Loucy (cell line): ENCODE measurements around the gene GREB1.

ENCODE experiments used
- CTCF ChIP-seq: fragments of 200-600 bp; sonication (generic); conservative IDR thresholded peaks from 2 replicates; pipeline ENCODE4 v1.5.1; 2014; ENCODE audit warnings: mild to moderate bottlenecking, antibody characterized with exemption, low read length
- EZH2phosphoT487 ChIP-seq: fragments of 200-600 bp; IDR thresholded peaks from 2 replicates; pipeline ENCODE4 v1.6.1; 2018; ENCODE audit warnings: antibody characterized with exemption, mild to moderate bottlenecking, moderate library complexity, borderline replicate concordance

DNA sequence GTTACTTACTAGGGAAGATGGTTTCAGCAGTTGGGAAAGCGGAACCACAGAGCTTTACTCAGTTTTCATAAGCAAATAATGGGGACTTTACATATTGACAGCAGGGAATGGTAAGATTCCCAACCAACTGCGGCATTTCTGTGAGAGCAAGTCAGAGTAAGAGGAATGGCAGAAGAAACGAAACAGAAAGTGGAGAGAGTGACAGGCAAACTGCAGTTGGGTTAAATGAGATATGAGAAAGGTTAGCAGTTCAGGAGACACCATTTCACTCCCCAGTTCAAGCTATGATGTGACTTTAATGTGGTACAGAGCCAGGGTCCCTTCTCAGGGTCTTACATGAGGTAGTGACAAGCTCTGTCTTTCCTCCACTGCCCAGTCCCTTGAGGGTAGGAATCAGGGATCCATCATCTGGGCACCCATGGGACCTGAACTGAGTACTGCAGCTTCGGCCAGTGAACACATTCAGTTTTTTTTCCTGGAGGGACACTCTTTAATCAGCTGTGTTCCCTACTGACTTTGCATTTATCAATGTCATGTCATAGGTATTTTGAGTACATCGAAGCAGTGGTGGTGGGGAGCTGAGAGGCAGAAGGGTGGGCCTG is 33.0 kb upstream of the GREB1 start:
- TF ChIP-seq CTCF (no peak), EZH2phosphoT487 (no peak)
